ENCODE results near the gene EML6.
"Not testable (repeated sequence)": the region's sequence is repeated elsewhere in the genome, so short reads cannot be mapped to it uniquely, and the experiment has no call there.

The EML6 gene

GRCh38 chr2:54967269-54967668 lies 243.8 kb downstream of the EML6 start:
- DNase-seq (ENCODE audit: low spot score), result no peak

- DNase-seq (ENCODE audit: low spot score), result no peak
Measured at GRCh38 chr2:54967759-54968365, 244.4 kb downstream of the EML6 start.

- no peak for DNase-seq (ENCODE audit: low spot score)
Measured at GRCh38 chr2:54968561-54969218, 245.2 kb downstream of the EML6 start.

GRCh38 chr2:54969295-54969939 lies 246.0 kb downstream of the EML6 start:
- no peak for DNase-seq (ENCODE audit: low spot score)

GRCh38 chr2:54969940-54970338 lies 246.5 kb downstream of the EML6 start:
- DNase-seq (ENCODE audit: low spot score), result no peak

GRCh38 chr2:54975175-54975574 lies 251.7 kb downstream of the EML6 start:
- DNase-seq (ENCODE audit: low spot score), result no peak

- no peak for DNase-seq (ENCODE audit: low spot score)
Measured at GRCh38 chr2:54975598-54976492, 252.4 kb downstream of the EML6 start.

GRCh38 chr2:54977149-54977548 lies 253.7 kb downstream of the EML6 start:
- no peak for DNase-seq (ENCODE audit: low spot score)

GRCh38 chr2:54979321-54980044 lies 256.0 kb downstream of the EML6 start:
- DNase-seq (ENCODE audit: low spot score), result no peak

- no peak for DNase-seq (ENCODE audit: low spot score)
Measured at GRCh38 chr2:54981385-54981784, 257.9 kb downstream of the EML6 start.

GRCh38 chr2:54983345-54984220 lies 260.1 kb downstream of the EML6 start:
- DNase-seq (ENCODE audit: low spot score), result no peak

GRCh38 chr2:54984476-54984875 lies 261.0 kb downstream of the EML6 start:
- DNase-seq (ENCODE audit: low spot score), result no peak

- DNase-seq (ENCODE audit: low spot score), result no peak
Measured at GRCh38 chr2:54986264-54986663, 262.8 kb downstream of the EML6 start.

- no peak for DNase-seq (ENCODE audit: low spot score)
Measured at GRCh38 chr2:54988612-54989011, 265.1 kb downstream of the EML6 start.

GRCh38 chr2:54990694-54991093 lies 267.2 kb downstream of the EML6 start:
- not testable (repeated sequence) for DNase-seq (ENCODE audit: low spot score)

- DNase-seq (ENCODE audit: low spot score), result no peak
Measured at GRCh38 chr2:54995553-54995952, 272.1 kb downstream of the EML6 start.

- no peak for DNase-seq (ENCODE audit: low spot score)
Measured at GRCh38 chr2:54997826-54998225, 274.4 kb downstream of the EML6 start.

GRCh38 chr2:54999182-54999581 lies 275.7 kb downstream of the EML6 start:
- no peak for DNase-seq (ENCODE audit: low spot score)

- no peak for DNase-seq (ENCODE audit: low spot score)
Measured at GRCh38 chr2:55000341-55000740, 276.9 kb downstream of the EML6 start.

- no peak for DNase-seq (ENCODE audit: low spot score)
Measured at GRCh38 chr2:55001716-55002115, 278.3 kb downstream of the EML6 start.

All from HuH-7 (cell line).